Activated CD8-positive, alpha-beta memory T cell treated with anti-CD3 and anti-CD28 coated beads, Interleukin-2, amount 50 U/mL, for 24 hours (primary cell): ENCODE measurements around the gene SAMD14.

Experiments used
- DNase-seq: peaks from one replicate; pipeline ENCODE4 v3.0.0-alpha.2; 2020; ENCODE audit errors: extremely low read depth

Gene SAMD14

GRCh38 chr17:50133769-50134099 is 3.8 kb upstream of the SAMD14 start:
- no peak for DNase-seq

- no peak for DNase-seq
Measured at GRCh38 chr17:50133028-50133768, 3.2 kb upstream of the SAMD14 start.

GRCh38 chr17:50132104-50132794 is 2.3 kb upstream of the SAMD14 start:
- no peak for DNase-seq

- no peak for DNase-seq
Measured at GRCh38 chr17:50130559-50131305, 772 bp upstream of the SAMD14 start.

DNA sequence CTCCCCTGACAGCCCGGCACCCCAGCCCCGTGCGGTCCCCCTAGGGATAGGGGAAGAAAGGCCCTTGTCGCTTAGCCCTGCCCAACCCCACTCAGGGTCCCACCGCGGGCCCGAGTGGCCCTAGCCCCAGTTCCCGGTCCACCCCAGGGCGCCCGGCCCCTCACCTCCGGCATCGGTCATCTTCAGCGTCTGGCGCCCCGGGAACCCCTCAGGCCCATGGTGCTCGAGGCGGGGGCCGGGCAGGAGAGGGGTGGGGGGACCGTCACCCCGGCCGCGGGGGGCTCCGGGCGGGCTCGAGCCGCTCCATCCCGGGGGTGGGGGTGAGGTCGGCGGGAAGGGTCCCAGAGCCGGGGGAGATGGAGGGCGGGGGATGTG is 620 bp downstream of the SAMD14 start:
- no peak for DNase-seq

- DNase-seq: no peak
Measured at GRCh38 chr17:50128441-50129352, 1.3 kb downstream of the SAMD14 start.

- no peak for DNase-seq
Measured at GRCh38 chr17:50127697-50128361, 2.1 kb downstream of the SAMD14 start.

- no peak for DNase-seq
Measured at GRCh38 chr17:50125420-50125997, 4.5 kb downstream of the SAMD14 start.

GRCh38 chr17:50123649-50124349 is 6.2 kb downstream of the SAMD14 start:
- DNase-seq: no peak

DNA sequence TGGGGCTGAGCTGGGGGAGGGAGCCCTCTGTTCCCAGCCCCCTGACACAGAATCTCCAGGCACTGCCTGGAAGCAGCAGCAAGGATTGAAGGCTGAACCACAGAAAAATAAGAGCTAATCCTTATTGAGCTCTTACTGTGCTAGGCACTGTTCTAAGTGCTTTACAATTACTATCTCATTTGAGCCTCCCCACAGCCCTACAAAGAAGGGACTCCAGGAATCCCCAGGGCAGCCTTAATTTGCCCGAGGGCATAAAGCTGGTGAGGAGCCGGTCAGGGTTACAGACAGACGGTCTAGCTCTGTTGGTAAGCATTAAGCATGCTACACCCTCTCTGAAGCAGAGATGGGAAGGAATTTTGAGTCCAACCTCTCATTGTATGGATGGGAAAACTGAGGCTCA is 7.0 kb downstream of the SAMD14 start:
- DNase-seq: no peak

- no peak for DNase-seq
Measured at GRCh38 chr17:50120475-50121253, 9.3 kb downstream of the SAMD14 start.

DNA sequence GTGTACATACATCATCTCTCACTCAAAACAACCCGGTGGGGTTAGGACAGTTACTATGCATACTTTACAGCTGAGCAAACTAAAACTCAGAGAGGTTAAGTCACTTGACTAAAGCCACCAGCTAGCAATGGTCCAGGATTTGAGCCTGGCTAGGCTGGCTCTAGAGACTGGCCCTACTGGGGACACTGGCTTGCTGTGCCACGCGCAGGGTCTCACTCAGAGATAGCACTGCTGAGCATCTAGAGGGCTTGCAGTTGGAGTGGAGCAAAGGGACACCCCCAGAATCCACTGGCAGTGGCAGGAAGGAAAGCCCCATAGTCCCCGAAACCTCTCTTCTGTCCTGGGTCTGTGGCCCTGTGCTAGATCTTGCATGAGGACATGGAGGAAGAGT is 11.1 kb downstream of the SAMD14 start:
- no peak for DNase-seq

DNA sequence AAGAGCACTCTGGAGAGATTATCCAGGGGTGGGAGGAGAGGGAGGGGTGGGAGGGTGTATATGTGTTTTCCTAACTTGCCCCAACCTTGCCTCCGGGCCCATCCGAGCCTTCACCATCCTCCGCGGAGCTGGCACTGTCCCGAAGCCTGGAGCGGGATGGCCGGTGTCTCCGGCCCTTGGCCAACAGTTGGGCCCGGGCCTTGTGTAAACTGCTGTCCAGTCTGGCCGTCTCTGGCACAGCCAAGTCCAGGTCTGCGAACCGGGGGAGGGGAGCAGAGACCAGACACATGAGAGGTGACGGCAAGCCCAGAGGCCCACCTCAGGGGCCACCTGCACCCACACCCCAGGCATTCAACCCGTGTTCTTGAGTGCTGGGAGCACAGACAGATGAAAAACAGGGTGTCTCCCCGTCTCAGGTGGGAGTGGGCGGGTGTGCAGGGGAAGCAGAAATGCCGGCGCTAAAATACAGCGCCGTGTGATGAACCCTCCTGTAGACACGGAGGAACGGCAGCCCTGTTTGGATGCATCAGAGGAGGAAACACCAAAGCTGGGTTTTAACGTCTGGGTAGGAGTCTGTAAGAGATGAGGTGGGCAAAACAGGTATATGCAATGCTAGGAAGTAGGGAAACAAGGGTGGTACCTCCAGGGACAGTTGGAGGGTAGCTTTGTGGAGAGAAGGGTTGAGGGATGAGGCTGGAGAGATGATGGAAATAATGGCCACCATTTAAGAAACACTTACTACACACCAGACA is 11.7 kb downstream of the SAMD14 start:
- no peak for DNase-seq

GRCh38 chr17:50117202-50118051 is 12.5 kb downstream of the SAMD14 start:
- DNase-seq: no peak

DNA sequence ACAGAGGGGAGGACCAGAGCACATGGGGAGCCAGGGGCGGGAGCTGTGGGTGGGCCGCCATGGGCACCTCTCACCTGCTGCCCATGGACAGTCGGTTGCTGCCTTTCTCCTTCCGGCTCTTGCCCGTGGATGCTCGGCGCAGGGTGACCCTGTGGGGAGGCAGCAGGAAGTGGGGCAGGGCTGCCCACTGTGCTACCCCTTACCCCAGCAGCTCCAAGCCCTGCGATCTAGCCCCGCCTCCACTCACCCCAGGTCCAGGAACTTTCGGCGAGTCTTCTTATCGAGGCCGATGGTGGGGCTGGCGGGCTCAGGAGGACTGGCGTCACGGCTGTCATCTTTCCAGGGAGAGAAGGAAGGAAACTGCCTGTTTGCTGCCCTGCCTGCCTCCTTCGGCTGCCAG is 14.2 kb downstream of the SAMD14 start:
- DNase-seq: no peak

- no peak for DNase-seq
Measured at GRCh38 chr17:50114849-50115357, 15.1 kb downstream of the SAMD14 start.

DNA sequence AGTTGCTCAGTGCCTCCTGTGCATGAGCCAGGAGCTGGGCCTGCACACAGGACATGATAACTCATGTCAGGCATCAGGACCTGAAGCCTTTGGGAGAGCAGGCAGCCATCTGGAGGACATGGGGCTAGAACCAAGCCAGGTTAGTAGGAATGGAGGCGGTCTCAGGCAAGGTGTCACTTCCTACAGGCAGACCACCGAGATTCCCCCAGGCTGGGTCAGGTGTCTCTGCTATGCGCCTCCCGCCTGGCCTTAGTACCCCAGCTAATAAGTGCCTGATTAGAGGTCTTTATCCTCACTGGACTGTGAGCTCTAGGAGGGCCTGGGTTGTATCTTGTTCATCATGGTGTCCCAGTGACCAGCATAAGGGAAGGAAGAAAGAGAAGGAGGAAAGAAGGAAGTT is 15.6 kb downstream of the SAMD14 start:
- no peak for DNase-seq
